Lower leg skin (tissue), 3 donors: ENCODE results near the gene SMC4.

Source experiments
- CTCF ChIP-seq, 3 donors: fragments of 450-650 bp; IDR thresholded peaks; one replicate each; pipeline ENCODE4 v1.5.1; 2016; ENCODE audit warnings: antibody characterized with exemption in 3 of 3, mild to moderate bottlenecking in 3 of 3, moderate library complexity in 2 of 3
- POLR2A ChIP-seq, 2 donors: fragments of 450-650 bp; IDR thresholded peaks; one replicate each; pipeline ENCODE4 v1.6.1; 2016 to 2017; ENCODE audit warnings: antibody characterized with exemption in 2 of 2, mild to moderate bottlenecking in 1 of 2, moderate library complexity in 1 of 2

GRCh38 chr3:160355826-160356225 lies 43.6 kb upstream of the SMC4 start:
- TF ChIP-seq CTCF (IDR thresholded peaks at IDR 0.05) (no peak), POLR2A (IDR thresholded peaks at IDR 0.05) (no peak)
